Colon (tissue), 2 donors: ENCODE data around the gene PPP1R12B.

Source experiments
- FAIRE-seq: peaks from 2 replicates; lab custom pipeline; 2012; peaks lifted over from hg19 to GRCh38; lab: Jason Lieb, UNC
- donor health status: control.
- donor health status: control.

PPP1R12B gene, protein sequence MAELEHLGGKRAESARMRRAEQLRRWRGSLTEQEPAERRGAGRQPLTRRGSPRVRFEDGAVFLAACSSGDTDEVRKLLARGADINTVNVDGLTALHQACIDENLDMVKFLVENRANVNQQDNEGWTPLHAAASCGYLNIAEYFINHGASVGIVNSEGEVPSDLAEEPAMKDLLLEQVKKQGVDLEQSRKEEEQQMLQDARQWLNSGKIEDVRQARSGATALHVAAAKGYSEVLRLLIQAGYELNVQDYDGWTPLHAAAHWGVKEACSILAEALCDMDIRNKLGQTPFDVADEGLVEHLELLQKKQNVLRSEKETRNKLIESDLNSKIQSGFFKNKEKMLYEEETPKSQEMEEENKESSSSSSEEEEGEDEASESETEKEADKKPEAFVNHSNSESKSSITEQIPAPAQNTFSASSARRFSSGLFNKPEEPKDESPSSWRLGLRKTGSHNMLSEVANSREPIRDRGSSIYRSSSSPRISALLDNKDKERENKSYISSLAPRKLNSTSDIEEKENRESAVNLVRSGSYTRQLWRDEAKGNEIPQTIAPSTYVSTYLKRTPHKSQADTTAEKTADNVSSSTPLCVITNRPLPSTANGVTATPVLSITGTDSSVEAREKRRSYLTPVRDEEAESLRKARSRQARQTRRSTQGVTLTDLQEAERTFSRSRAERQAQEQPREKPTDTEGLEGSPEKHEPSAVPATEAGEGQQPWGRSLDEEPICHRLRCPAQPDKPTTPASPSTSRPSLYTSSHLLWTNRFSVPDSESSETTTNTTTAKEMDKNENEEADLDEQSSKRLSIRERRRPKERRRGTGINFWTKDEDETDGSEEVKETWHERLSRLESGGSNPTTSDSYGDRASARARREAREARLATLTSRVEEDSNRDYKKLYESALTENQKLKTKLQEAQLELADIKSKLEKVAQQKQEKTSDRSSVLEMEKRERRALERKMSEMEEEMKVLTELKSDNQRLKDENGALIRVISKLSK

DNA sequence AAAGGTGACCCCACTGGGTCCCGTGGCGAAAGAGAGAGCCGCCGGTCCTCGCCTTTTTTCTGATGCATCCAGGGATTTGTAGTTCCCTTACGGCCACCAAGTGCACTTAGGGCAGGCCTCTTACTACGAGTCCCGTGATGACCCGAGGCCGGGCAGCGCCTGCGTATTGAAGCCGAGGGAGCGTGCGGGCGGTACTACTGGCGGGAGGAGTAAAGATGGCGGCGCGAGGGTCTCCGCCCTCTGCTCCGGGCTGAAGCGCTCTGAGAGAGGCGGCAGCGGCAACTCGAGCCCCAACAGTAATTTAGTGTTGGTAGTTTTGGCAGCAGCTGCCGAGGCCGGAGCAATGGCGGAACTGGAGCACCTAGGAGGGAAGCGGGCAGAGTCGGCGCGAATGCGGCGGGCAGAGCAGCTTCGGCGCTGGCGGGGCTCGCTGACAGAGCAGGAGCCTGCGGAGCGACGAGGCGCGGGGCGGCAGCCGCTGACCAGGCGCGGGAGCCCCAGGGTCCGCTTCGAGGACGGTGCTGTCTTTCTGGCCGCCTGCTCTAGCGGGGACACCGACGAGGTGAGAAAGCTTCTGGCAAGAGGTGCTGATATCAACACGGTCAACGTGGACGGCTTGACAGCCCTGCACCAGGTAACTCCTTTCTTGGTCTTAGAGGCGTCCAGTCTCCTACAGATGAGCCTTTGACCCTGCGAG lies at the start of gene PPP1R12B:
TSS of gene PPP1R12B (plus strand) at position 191 of the 697 bp plus-strand sequence. CDS start at position 344, 153 bp downstream.
- peak; percentile 77 for FAIRE-seq

DNA sequence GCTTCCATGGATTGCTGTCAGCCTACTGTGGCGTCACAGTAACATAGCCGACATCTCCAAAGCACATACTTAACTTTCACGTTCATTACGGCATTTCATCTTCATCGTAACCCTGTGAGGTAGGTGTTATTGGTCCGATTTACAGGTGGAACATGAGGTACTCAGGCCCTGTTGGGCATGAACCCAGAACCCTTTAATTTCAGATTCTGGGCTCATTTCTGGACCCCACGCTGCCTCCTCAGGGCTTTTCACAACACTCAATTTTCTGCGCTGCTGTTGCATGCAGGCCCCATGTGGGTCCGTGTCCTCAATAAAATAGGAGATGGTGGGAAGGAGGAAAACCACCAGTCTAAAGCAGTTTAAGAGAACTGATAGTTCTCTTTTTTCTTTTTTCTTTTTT lies 46.3 kb upstream of the PPP1R12B start:
- FAIRE-seq, result no peak

DNA sequence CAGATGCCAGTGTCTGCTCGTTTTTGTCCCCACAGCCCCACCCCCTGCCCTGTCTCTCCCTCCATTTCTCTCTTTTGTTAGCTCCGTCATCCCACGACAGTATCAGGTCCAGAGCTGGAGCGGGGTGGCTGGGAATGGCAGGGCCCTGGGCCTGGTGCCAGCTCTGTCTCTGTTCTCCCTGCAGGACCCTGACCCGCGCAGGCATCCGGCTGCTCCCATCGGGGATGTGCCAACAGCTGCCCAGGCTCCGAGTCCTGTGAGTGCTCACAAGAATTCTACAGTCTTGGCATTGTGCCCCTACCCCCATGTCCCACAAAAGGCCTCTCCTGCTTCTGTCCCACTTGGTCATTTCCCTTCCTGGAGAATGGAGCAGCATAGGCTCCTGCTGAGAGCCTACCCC lies 44.1 kb upstream of the PPP1R12B start:
- no peak for FAIRE-seq

DNA sequence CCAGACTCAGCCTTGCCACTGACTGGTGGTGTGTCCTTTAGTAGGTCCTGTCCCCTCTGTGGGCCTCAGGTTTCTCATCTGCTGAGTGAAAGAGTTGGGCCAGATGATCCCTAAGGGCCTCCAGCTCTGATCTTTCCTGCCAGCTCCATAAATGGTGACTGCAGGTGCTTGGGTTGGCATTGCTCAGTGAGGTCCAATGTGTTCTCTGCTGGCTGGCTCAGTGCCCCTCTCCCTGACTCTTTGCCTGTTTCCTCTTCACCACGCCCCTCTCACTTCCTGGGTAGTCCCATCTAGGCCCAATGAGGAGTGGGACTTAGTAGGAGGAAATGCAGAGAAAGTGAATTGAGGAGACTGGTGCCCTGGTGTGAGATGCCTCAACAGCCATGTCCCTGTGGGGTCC lies 43.3 kb upstream of the PPP1R12B start:
- no peak for FAIRE-seq

DNA sequence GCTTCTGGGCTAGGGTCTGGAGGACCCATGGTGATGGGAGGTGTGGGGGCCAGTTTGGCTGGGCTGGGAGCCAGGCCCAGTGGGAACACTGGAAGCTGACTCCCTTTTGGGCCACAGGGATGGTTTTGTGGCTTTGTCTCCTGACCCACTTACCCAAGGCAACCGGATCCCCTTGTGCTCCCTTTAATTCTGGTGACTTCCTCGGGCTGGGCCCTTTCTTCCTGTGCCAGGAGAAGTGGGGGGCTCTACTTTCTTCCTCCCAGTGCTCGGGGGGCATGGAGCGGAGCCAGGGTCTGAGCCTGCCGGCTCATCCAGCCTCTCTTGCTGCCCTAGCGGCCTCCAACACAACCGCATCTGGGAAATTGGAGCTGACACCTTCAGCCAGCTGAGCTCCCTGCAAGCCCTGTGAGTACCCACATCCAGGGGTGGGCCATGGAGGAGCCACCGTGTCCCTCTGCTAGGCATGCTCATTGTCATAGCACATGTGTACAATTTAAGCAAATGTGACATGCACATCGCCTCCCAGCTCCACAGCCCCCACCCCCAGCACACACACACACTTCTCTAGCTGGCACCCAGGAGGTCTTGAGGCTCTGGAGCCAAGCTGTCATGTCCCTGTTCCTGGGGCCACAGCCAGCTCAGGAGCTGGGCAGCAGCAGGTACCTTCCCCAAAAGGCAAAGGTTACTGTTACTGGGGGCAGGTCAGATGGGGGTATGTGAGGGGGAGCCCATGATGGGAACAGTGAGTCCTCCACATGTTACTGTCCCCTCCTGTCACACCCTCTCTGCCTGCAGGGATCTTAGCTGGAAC lies 41.8 kb upstream of the PPP1R12B start:
- FAIRE-seq, result no peak

DNA sequence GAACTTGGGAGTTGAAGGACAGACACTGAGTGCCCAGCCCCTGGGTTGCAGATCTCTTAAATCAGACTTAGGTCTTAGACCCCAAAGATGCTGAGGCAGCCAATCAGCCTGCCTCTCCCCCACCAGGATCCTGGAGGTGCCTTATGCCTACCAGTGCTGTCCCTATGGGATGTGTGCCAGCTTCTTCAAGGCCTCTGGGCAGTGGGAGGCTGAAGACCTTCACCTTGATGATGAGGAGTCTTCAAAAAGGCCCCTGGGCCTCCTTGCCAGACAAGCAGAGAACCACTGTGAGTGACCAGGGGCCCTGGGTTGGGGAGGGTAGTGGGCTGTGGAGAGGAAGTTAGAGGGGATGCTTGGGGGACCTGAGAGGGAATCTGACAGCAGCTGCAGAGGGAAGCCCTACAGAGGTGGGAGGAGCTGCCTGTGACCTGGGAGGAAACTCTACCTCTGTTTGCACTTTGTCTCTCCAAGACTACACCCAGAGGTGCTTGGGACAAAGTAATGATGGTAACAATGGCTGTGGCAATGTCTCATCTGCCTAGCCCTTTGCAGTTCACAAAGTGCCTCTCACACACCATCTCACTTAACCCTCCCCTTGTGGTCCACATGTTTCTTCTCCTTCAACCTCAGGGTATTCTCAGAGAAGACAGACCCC lies 38.3 kb upstream of the PPP1R12B start:
- no peak for FAIRE-seq

DNA sequence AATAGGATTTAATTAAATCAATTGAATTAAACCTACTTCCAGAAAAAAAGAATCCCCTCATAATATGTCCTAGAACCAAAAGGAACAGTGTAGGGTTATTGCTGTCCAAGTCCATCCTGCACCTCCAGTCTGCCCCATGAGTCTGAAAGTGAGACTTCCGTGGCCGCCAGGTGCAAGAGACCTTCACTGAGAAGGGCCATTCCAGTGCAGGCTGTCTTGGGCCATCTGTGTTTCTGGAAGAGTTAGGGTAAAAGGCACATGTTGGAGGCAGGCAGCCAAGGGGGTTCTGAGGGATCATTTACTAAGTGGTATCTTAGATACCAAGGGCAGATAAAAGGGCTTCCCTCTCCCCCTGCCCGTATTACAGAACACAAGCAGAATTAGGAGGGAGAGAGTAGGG lies 37.8 kb upstream of the PPP1R12B start:
- FAIRE-seq, result no peak

DNA sequence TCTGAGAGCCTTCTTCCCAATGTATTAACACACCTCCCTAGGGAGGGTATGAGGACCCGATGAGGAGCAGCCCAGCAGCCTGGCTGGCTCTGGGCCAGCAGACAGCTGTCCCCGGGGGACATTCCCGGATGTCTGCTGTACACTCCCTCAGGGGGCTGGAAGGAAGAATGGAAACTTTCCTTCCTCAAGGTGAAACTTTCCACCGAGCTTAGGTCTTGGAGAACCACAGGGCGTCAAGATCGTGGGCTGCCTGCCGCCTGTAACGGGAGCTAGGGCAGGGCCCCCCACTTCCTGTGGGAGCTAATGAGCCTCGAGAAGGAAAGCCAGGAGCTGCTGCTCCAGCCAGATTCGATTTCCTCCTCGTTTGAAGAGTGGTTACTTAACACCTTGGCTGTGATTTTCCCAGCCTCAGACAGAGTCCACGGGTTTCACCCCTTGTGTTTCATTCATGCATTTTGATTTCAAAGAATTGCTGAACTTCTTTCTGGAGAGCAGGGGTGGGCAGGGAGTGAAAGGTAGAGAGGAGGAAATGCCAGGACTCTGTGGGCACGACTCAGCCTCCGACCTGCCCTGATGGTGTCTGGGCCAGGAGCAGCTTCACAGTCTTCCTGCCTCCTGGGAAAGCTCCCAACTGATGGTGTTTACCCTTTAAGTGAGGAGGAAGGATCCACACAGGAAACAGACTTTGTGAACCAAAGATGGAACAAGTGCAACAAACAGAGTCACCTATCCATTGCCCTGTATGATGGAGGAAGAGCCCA lies 36.4 kb upstream of the PPP1R12B start:
- FAIRE-seq, result no peak

DNA sequence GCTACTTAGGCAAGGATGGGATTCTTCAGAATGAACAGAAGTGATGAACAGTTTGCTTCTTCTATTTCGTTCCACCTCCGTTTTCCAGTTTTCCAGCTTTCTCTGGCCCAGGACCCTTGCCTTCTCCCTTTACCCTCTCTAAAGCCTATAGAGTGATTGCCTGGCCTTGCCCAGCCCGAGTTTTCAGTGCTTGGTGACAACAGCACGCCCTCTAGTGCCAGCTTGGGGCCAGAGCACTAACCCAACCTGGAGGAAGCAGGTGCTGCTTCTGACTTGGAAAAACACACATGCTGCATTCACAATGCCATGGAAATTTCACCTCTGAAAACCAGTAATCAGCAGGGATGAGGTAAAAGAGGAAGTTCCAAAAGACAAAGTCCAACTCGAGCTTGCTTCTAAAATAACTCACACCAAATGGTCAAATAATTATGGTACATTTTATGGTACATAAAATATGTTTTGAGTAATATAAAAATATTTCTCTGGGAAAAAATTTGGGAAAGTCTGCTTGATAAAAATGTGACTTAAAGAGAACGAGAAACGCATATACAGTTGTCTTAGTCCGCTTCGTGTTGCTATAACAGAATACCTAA lies 32.8 kb upstream of the PPP1R12B start:
- no peak for FAIRE-seq

DNA sequence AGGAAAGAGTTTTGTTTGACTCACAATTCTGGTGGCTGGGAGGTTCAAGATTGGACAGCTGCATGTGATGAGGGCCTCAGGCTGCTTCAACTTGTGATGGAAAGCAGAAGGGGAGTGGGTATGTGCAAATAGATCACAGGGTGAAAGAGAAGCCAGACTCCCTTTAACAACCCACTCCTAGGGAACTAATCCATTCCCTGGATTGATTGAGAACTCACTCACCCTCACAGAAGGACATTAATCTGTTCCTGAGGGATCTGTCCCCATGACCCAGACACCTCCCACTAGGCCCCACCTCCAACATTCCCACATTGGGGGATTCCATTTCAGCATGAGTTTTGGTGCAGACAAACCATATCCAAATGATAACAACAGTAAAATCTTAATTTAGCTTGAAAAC lies 32.3 kb upstream of the PPP1R12B start:
- no peak for FAIRE-seq

DNA sequence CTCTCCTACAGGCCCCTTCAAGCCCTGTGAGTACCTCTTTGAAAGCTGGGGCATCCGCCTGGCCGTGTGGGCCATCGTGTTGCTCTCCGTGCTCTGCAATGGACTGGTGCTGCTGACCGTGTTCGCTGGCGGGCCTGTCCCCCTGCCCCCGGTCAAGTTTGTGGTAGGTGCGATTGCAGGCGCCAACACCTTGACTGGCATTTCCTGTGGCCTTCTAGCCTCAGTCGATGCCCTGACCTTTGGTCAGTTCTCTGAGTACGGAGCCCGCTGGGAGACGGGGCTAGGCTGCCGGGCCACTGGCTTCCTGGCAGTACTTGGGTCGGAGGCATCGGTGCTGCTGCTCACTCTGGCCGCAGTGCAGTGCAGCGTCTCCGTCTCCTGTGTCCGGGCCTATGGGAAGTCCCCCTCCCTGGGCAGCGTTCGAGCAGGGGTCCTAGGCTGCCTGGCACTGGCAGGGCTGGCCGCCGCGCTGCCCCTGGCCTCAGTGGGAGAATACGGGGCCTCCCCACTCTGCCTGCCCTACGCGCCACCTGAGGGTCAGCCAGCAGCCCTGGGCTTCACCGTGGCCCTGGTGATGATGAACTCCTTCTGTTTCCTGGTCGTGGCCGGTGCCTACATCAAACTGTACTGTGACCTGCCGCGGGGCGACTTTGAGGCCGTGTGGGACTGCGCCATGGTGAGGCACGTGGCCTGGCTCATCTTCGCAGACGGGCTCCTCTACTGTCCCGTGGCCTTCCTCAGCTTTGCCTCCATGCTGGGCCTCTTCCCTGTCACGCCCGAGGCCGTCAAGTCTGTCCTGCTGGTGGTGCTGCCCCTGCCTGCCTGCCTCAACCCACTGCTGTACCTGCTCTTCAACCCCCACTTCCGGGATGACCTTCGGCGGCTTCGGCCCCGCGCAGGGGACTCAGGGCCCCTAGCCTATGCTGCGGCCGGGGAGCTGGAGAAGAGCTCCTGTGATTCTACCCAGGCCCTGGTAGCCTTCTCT lies 30.3 kb upstream of the PPP1R12B start:
- no peak for FAIRE-seq

DNA sequence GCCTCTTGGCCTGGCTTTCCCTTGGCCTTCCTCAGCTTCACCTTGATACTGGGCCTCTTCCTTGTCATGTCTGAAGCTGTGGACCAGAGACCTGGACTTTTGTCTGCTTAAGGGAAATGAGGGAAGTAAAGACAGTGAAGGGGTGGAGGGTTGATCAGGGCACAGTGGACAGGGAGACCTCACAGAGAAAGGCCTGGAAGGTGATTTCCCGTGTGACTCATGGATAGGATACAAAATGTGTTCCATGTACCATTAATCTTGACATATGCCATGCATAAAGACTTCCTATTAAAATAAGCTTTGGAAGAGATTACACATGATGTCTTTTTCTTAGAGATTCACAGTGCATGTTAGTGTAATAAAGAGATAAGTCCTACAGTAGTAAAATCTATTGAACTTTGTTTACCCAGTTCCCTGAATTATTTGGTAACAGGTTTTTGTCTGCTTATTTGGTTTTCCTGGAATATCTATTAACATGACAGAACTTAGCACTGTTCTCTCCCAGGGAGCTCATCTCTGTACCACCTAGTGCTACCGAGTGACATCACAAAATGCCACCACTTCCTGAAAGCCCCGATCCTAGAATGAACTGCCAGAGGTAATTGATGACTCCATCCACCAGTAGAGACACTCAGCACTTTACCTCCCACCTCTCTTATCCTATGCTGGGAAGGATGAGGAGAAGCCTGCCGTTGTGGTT lies 29.0 kb upstream of the PPP1R12B start:
- FAIRE-seq, result no peak

DNA sequence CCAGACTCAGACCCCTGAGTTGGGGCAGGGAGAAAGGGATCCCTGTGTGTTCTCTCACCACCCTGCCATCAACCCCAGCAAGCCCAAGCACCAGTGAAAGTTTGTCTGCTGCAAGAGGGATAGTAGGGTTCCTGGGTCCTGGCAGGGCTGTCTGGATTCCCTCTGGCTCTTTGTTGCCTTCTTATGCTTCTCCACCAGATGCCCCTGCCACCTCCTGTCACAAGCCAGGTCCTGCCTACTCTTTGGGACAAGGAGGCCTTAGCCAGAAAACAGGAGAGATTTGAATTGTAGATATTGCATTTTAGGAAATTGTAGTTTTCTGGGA lies 28.5 kb upstream of the PPP1R12B start:
- FAIRE-seq, result no peak

DNA sequence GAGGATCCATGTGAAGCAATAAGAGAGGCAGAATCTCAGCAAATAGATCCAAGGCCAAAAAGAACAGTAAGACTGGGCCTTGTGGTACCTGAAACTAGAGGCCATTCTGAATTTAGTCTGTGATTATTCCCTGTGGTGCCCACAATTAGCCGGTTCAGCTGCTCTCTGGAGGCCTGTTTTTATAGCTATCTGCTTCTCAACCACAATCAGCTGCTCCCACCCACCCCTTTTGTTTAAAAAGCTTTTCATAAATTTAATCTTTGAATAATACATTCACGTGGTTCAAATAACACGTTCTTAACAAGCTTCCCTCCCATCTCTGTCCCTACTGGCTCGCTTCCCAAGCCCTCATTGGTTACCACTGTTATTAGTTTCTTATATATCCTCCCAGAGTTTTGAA lies 24.8 kb upstream of the PPP1R12B start:
- FAIRE-seq, result no peak

DNA sequence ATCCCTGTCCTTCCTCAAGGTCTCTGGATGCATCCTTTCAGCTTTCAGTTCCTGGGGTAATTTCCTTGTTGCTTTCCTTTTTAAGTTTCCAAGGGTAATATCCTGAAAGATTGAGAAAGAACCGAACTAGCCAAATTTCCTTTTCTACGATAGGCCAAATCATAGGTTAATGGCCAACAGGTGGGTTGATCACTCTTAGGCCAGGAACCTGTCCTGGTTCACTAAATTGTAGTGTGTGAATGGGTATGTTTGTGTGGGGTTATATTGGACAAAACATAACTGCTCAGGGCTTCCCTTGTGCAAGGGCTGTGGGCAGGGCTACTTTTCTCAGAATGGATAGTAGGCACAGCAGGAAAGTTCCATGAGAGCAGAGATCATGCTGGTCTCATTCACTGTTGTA lies 23.9 kb upstream of the PPP1R12B start:
- FAIRE-seq, result no peak

DNA sequence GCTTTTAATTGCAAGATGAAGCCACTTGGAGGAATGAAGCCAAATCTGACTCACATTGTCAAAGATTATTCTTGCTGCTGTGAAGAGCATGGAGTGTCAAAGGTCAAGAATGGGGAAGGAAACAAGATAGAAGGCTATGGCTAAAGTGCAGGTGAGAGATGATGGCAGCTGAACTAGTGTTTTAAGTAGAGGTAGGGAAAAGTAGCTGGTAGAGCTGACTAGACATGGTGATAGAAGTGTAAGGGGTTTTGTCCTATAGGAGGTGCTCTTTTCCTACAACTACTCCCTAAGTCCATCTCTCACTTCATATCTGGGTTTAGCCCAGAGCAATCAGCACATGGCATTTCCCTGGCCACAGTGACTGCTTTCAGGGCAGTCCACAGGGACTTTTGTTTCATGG lies 18.6 kb upstream of the PPP1R12B start:
- FAIRE-seq, result no peak

DNA sequence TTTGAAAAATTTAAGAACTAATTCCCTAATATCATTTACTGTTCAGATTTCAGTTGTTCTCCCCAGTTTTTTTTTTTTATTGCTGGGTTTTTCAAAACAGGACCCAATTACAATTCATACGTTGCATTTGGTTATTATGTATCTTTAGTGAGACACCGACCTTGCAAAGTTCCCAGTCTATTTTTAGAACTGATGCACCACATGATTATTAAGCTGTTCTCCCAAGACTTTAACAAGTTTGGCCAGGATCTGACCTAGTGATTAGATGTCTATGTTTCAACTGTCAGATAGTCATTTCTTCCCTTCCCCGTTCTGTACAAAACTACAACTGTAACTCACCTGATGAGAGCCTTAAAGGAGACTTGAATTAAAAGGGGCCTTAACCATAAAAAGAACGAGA lies 14.6 kb upstream of the PPP1R12B start:
- no peak for FAIRE-seq

DNA sequence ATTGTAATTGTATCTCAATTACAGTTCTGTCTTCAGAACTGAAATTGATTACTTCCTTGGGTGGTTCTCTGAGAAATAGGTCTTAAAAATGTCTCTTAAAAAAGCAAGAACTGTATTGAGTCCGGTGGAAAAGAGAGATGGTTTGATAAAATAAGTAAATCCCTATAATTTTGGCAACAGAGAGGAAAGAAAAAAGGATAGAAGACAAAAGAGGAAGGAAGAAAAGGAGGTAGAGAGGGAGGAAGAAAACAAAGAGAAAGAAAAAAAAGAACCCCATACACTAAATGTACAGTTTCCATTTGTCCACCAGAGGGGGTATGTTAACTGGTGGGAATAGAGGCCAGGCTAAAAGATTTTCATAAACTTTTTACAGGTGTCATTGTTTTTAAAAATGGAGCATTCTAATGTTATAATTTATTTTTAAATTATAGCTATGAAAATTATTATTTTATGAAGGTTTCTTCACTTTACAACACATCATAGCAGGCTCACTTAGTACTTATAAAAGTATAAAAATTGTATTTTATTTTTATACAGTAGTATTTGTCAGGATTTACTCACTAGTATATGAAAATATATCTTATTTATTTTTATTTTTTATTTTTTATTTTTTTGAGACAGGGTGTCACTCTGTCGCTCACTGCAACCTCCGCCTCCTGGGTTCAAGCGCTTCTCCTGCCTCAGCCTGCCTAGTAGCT lies 4.7 kb upstream of the PPP1R12B start:
- peak; percentile 57 for FAIRE-seq
